Esophagus squamous epithelium (tissue), 5 donors: ENCODE results near the gene LDHB. TPM values are rescaled to one million over a fixed set of nuclear protein-coding genes. Genes with fewer than 3 reads are reported as not detected.

Experiments used
- DNase-seq: peaks from one replicate; lab custom pipeline; 2025; lab: John Stamatoyannopoulos, UW
- H3K27ac ChIP-seq, 4 donors: fragments of 200-600 bp; sonication (generic); one replicate each; pipeline ENCODE4 v1.5.1; 2016 to 2019; ENCODE audit warnings: mild to moderate bottlenecking in 1 of 4
- H3K27me3 ChIP-seq, 4 donors: fragments of 200-600 bp; sonication (generic); 1 replicate in 3 of 4; 2 replicates in 1 of 4; pipeline versions ENCODE4 v1.5.1 to v1.6.0; 2017 to 2021; ENCODE audit warnings: antibody characterized with exemption in 1 of 4
- H3K36me3 ChIP-seq, 3 donors: fragments of 200-600 bp; sonication (generic); one replicate each; pipeline ENCODE4 v1.5.1; 2016 to 2019
- H3K4me1 ChIP-seq, 3 donors: fragments of 200-600 bp; sonication (generic); one replicate each; pipeline ENCODE4 v1.5.1; 2017 to 2019
- H3K4me3 ChIP-seq, 4 donors: fragments of 200-600 bp; sonication (generic); 1 replicate in 3 of 4; 2 replicates in 1 of 4; pipeline ENCODE4 v1.5.1; 2016 to 2019; ENCODE audit warnings: mild to moderate bottlenecking in 2 of 4, moderate library complexity in 1 of 4
- H3K9me3 ChIP-seq, 3 donors: fragments of 200-600 bp; sonication (generic); one replicate each; pipeline ENCODE4 v1.5.1; 2016 to 2019
- CTCF ChIP-seq, 6 experiments: fragments of 450-650 bp in 4 of 6; fragments of 200-600 bp in 2 of 6; sonication (generic) in 2 of 6; IDR thresholded peaks; one replicate each; pipeline ENCODE4 v1.5.1; 2016 to 2019; ENCODE audit warnings: antibody characterized with exemption in 6 of 6, mild to moderate bottlenecking in 4 of 6, moderate library complexity in 4 of 6
- POLR2A ChIP-seq, 4 donors: fragments of 450-650 bp; IDR thresholded peaks; one replicate each; pipeline ENCODE4 v1.6.1; 2017; ENCODE audit warnings: antibody characterized with exemption in 4 of 4, mild to moderate bottlenecking in 4 of 4, moderate library complexity in 3 of 4
- WGBS, 2 donors: methylation state at CpG; one replicate each; pipeline ENCODE4 v1.1.5; 2018; 5-methylcytosine and 5-hydroxymethylcytosine counted together
- intact Hi-C: fragments of 100-400 bp; cut with DNase I; formaldehyde crosslinking; loops from one replicate; pipeline ENCODE4 v1.15.0; 2022
- total RNA-seq, 4 donors: library from RNA; depleted of rRNA; stranded (reverse); fragments of >200 nt; gene quantifications; one replicate each; pipeline ENCODE4 v1.1.0, GENCODE V29; 2016
- donor health status: DM: yes; HTN: yes; CAD: no.

LDHB gene
- total RNA-seq, 4 donors from 2014 or later: 79.1 to 251 (median 213) TPM

- peaks cover 0 to 9% (median 3%) of the 10 kb centered on the region in 3 donors for H3K4me1 ChIP-seq
- no peaks in the 10 kb centered on the region for H3K36me3 ChIP-seq
- WGBS, 2 donors: 51 to 58% methylated on average over 3 of the region's 3 CpGs
- intact Hi-C loops: no loop called here
- no peak for DNase-seq
- no peak overlapping the region for H3K4me3 ChIP-seq
- TF ChIP-seq CTCF (IDR thresholded peaks at IDR 0.05) (no peak), POLR2A (IDR thresholded peaks at IDR 0.05) (no peak)
- H3K27ac ChIP-seq: no peak overlapping the region
- H3K27me3 ChIP-seq: no peaks in the 10 kb centered on the region
- H3K9me3 ChIP-seq: no peaks in the 10 kb centered on the region
These were observed 25.5 kb upstream of the LDHB start for GRCh38 chr12:21683115-21683514.

- no peaks in the 10 kb centered on the region for H3K36me3 ChIP-seq
- H3K4me3 ChIP-seq: no peak overlapping the region
- intact Hi-C loops: no loop called here
- 24 to 47% methylated on average over 1 of the region's 1 CpG for WGBS, 2 donors
- no peak overlapping the region for H3K27ac ChIP-seq
- H3K4me1 ChIP-seq: peaks cover 0 to 14% (median 3%) of the 10 kb centered on the region in 3 donors
- H3K27me3 ChIP-seq: peaks cover 0 to 5% (median 0%) of the 10 kb centered on the region in 4 donors
- no peaks in the 10 kb centered on the region for H3K9me3 ChIP-seq
- no peak for DNase-seq
- no peak for TF ChIP-seq CTCF (IDR thresholded peaks at IDR 0.05)
- no peak for TF ChIP-seq POLR2A (IDR thresholded peaks at IDR 0.05)
These were observed 21.3 kb upstream of the LDHB start for GRCh38 chr12:21678959-21679358.

- DNase-seq: no peak
- 44 to 75% methylated on average over 6 to 7 of the region's 7 CpGs for WGBS, 2 donors
- H3K4me3 ChIP-seq: no peak overlapping the region
- intact Hi-C loops: no loop called here
- TF ChIP-seq CTCF (IDR thresholded peaks at IDR 0.05) (no peak), POLR2A (IDR thresholded peaks at IDR 0.05) (no peak)
- no peak overlapping the region for H3K27ac ChIP-seq
- peaks cover 0 to 16% (median 3%) of the 10 kb centered on the region in 3 donors for H3K4me1 ChIP-seq
- H3K9me3 ChIP-seq: no peaks in the 10 kb centered on the region
- peaks cover 0 to 7% (median 0%) of the 10 kb centered on the region in 4 donors for H3K27me3 ChIP-seq
- no peaks in the 10 kb centered on the region for H3K36me3 ChIP-seq
These were observed 20.1 kb upstream of the LDHB start for GRCh38 chr12:21677622-21678277.

GRCh38 chr12:21677204-21677603 is 19.6 kb upstream of the LDHB start:
- WGBS, 2 donors: 85 to 86% methylated on average over 9 of the region's 13 CpGs
- intact Hi-C loops: no loop called here
- H3K4me3 ChIP-seq: no peak overlapping the region
- DNase-seq: no peak
- H3K4me1 ChIP-seq: peaks cover 0 to 21% (median 3%) of the 10 kb centered on the region in 3 donors
- H3K9me3 ChIP-seq: no peaks in the 10 kb centered on the region
- peaks cover 0 to 7% (median 0%) of the 10 kb centered on the region in 4 donors for H3K27me3 ChIP-seq
- TF ChIP-seq POLR2A (IDR thresholded peaks at IDR 0.05) (no peak), CTCF (IDR thresholded peaks at IDR 0.05) (no peak)
- H3K36me3 ChIP-seq: no peaks in the 10 kb centered on the region
- H3K27ac ChIP-seq: no peak overlapping the region

GRCh38 chr12:21676776-21677175 is 19.1 kb upstream of the LDHB start:
- peaks cover 0 to 7% (median 0%) of the 10 kb centered on the region in 4 donors for H3K27me3 ChIP-seq
- intact Hi-C loops: no loop called here
- 77 to 93% methylated on average over 2 to 3 of the region's 3 CpGs for WGBS, 2 donors
- H3K27ac ChIP-seq: no peak overlapping the region
- no peaks in the 10 kb centered on the region for H3K36me3 ChIP-seq
- TF ChIP-seq POLR2A (IDR thresholded peaks at IDR 0.05) (no peak), CTCF (IDR thresholded peaks at IDR 0.05) (no peak)
- DNase-seq: no peak
- no peaks in the 10 kb centered on the region for H3K9me3 ChIP-seq
- H3K4me1 ChIP-seq: peaks cover 0 to 26% (median 3%) of the 10 kb centered on the region in 3 donors
- no peak overlapping the region for H3K4me3 ChIP-seq
